Globus pallidus (tissue), 1 donor: ENCODE measurements around the gene FNDC5.

Experiments
- DNase-seq: peaks from one replicate; pipeline ENCODE4 v3.0.0-alpha.2; 2015; ENCODE audit warnings: low spot score

The FNDC5 gene

DNA sequence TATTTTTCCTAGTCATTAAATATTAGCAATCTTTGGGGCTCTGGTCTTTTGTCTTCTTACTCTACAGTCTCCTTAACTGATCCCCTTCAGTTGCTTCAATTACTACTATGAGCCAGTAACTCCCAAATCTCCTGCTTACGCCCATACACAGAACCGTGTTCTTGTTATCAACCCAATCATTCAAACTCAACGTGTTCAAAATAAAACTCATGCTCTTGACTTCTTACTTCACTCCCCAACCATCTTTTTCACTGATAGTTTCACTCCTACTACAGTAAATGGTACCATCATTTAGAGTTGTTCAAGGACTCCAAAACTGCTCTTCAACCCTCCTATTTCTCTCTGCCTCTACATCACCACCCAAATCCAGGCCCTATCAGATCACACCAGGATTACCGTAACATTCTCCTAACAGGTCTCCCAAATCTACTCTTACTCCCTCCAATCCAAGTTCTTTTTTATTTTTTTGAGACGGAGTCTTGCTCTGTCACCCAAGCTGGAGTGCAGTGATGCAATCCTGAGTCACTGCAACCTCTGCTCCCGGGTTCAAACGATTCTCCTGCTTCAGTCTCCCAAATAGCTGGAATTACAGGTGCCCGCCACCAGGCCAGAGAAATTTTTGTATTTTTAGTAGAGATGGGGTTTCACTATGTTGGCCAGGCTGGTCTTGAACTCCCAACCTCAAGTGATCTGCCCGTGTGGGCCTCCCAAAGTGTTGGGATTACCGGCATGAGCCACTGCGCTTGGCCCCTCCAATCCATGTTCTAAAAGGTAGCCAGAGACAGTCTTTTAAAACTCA, 56.6 kb downstream of the FNDC5 start:
- no peak for DNase-seq
